NCI-H1092 (cell line): Measurements from ENCODE around the gene CORO2A.
A peak's percentile ranks its signal among the peaks of the same experiment; 100 is the strongest.
"Not testable (repeated sequence)": the region's sequence is repeated elsewhere in the genome, so short reads cannot be mapped to it uniquely, and the experiment has no call there.

Experiments used
- DNase-seq: peaks from one replicate; lab custom pipeline; 2025; lab: John Stamatoyannopoulos, UW

Gene CORO2A

DNA sequence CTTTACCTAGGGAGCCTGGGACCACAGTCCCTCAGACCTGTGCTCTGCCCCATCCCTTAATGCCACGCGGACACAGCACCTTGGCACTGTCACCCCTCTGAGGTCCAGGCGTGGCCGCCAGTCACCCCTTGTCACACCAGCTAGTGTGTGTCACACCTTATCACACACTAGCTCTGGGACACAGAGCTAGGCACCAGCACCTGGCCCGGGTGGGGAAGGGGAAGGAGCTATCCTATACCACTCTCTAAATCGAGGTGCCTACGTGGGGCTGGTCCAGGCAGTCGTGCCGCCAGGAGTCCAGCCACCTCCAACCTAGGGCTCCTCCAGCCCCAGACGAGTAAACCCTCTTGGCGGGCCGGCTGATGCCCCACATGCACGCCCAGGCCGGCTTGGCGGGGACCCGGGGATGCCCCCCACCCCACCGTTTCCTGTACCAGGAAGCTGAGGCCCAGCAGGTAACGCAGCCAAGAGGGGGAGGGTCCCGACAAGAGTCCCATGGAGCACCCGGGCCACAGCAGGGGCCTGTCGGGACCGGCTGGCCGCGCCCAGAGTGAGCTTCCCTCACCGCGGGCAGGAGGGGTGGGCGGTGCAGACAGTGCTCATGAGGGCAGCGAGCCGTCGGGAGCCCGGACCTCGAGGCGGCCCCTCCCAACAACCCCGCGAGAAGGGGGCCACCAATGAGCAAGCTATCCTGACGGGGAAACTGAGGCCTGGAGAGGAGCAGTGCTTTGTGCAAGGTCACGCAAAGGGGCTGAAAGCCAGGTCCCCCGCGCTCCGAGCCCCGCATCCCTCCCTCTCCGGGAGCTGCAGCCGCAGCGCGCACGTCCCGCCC is 550 bp downstream of the CORO2A start:
- no peak for DNase-seq

DNA sequence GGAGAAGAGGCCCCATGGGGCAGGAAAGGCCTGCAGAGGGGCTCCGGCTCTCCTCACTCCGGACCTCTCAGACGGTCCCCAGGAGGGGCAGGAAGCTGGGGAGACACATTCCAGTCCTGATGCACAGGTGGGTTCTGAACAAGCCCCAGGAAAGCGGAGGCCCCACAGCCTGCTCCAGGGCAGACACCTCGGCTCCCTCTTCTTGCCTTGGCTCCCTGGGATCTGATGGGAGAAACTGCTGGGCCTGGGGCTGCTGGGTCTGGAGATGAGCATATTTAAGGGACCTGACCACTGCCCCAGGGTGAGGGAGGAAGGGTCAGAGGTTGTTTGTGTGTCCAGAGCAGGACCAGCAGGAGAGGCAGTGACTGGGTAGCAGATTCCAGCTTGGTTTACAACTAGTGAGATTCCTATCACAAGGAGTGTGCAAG is 1.2 kb downstream of the CORO2A start:
- DNase-seq: no peak

GRCh38 chr9:98190757-98191105 is 1.7 kb downstream of the CORO2A start:
- DNase-seq: no peak

GRCh38 chr9:98189412-98189811 is 3.0 kb downstream of the CORO2A start:
- no peak for DNase-seq

DNA sequence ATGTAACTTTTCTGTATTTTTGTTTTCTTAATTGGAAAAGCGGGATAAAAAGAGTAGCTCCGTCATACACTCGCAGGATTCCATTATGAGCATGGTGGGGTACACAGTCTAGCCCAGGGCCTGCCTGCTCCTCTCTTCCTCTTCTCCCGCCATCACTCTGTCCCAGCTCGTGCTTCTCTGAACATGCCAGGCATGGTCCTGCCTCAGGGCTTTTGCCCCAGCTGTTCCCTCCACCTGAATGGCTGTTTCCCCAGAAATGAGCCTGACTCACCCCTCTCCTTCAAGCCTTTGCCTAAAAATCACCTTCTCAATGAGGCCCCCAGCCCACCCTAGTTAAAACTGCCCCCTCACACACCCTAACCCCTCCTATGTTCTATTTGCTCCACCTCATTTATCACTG is 4.5 kb downstream of the CORO2A start:
- no peak for DNase-seq

GRCh38 chr9:98186236-98186635 is 6.2 kb downstream of the CORO2A start:
- no peak for DNase-seq

GRCh38 chr9:98185611-98186171 is 6.7 kb downstream of the CORO2A start:
- DNase-seq: no peak

GRCh38 chr9:98185021-98185567 is 7.3 kb downstream of the CORO2A start:
- no peak for DNase-seq

GRCh38 chr9:98184326-98184725 is 8.1 kb downstream of the CORO2A start:
- DNase-seq: no peak

- no peak for DNase-seq
Observed at GRCh38 chr9:98182889-98183599, 9.4 kb downstream of the CORO2A start.

- DNase-seq: no peak
Observed at GRCh38 chr9:98182069-98182820, 10.2 kb downstream of the CORO2A start.

DNA sequence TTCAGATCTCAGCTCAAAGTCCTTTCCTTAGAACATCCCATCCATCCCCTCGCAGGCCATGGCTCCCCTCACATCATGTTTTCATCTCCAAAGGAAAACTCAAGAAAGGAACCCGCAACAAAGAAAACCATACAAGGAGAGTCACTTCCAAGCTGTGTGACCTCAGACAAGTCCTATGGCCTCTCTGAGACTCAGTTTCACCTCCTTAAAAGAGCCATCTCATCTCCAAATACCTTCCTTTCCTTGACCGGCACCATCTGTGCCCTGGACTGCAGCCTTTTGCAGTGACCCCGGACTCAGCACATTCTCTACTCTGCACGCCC is 10.7 kb downstream of the CORO2A start:
- DNase-seq: no peak

DNA sequence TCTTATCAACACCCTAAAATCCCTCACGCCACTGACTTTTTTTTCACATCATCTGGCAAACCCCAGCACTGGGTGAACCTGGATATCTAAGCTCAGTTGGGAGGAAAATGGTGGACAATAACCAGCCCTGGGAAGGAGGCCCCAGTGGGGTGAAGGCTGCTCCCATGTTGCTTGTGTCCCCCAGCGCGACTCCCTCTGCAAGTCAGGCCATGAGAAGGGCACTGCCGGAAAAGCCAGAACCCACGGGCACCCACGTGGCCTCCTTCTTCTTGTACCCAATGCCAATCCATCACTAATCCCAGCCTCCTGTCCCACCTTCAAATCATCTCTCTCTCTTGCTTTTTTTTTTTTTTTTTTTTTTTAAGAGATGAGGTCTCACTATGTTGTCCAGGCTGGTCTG is 11.4 kb downstream of the CORO2A start:
- DNase-seq: no peak

DNA sequence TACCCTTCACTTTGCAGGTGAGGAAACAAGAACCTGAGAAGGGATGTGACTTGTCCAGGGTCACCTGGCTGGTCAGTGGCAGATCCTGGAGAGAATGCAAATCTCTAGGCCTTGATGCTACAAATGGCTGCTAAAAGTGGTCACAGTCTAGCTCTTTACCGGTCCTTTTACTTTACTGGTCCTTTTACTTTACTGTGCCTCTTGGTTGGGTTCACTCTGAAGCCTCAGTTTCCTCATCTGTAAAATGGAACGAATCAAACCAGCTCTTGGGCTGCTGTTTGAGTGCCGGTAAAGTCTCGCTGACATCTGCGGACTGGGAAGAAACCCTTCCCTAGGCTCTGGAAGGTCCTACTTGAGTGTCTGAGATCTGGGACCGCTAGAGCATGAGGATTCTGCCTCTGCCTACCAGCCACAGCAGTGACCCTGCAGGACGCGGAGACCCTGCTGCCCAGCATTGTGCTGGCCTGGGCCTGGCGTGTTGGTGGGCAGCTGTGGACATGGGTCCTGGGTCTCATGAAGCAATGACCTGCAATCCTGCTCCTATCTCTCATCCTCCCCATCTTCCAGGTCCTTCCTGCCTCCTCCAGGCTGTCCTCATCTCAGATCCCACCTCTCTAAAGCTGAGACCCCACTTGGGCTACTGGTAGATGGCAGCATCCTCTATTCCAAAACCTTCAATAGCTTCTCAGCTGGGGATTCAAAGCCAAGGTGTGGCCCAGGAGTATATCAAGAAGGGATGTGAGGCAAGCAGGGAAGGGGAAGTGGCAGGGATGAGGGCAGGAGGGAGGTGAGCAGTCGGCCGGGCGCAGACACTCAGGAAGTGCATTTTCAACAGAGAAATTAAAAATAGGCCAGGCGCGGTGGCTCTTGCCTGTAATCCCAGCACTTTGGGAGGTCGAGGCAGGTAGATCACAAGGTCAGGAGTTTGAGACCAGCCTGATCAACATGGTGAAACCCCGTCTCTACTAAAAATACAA is 13.3 kb downstream of the CORO2A start:
- no peak for DNase-seq

GRCh38 chr9:98176391-98177259 is 15.8 kb downstream of the CORO2A start:
- DNase-seq: no peak

GRCh38 chr9:98175762-98176161 is 16.7 kb downstream of the CORO2A start:
- no peak for DNase-seq

- DNase-seq: no peak
Observed at GRCh38 chr9:98175028-98175569, 17.3 kb downstream of the CORO2A start.

GRCh38 chr9:98174502-98174918 is 17.9 kb downstream of the CORO2A start:
- DNase-seq: not testable (repeated sequence)

DNA sequence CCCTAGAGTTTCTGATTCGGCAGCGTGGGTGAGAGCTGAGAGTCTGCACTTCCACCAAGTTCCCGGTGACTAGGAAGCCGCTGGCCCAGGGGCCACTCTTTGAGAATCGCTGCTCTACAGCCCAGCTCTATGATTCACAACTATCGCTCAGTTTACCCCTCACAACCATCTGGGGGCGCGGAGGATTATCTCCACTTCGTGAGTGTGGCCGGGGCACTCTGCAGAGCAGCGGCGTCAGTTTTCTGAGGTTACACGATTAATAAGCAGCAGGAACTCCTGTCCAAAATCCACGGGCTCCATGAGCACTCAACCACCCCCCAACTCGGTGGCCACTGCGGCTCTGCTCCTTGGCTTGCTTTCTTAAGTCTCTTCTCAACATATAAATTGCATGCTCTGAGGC is 19.3 kb downstream of the CORO2A start:
- DNase-seq: no peak

DNA sequence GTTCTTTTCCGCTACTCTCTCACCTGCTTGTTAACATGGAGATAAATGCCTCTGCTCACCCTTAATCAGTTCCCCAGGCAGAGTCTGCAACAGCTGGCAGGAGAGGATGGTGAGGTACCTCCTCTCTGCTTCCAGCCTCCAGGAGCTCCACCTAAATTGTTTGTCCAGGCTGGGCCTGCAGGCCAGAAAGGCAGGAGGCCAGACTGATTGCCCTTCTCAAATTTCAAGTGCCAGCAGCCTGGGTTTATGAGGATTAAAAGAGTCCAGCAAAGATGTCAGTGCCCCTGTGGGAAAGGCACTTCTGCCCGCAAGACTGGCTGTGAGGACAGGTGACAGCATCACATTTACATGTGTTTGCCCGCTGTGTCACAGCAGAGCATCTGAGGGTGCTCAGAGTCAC is 19.8 kb downstream of the CORO2A start:
- peak; percentile 88 for DNase-seq
